Fibroblast of the aortic adventitia (primary cell): ENCODE data around the gene GIPC3. TPM values are rescaled to one million over a fixed set of nuclear protein-coding genes. Genes with fewer than 3 reads are reported as not detected.
"Not testable (repeated sequence)": the region's sequence is repeated elsewhere in the genome, so short reads cannot be mapped to it uniquely, and the experiment has no call there.

Experiments used
- DNase-seq: peaks from one replicate; pipeline ENCODE4 v3.0.0-alpha.2; 2010; ENCODE audit warnings: low read depth
- H3K4me3 ChIP-seq: 2 replicates; pipeline ENCODE4 v1.5.1; 2011; ENCODE audit warnings: low read depth, mild to moderate bottlenecking, control low read depth, low read length, moderate library complexity
- total RNA-seq: library from RNA; depleted of rRNA; stranded (reverse); fragments of >200 nt; gene quantifications from 2 replicates; pipeline ENCODE4 v1.2.3, GENCODE V29; 2012; ENCODE audit warnings: low replicate concordance
- TF ChIP-seq, protein P1 (sequence below): IDR thresholded peaks from 2 replicates; pipeline ENCODE4 v1.5.1; 2011; ENCODE audit warnings: mild to moderate bottlenecking, low read length, control low read depth, inconsistent platforms; ENCODE audit not compliant: insufficient read depth

GIPC3 gene
- total RNA-seq, 1 donor = under 0.01 TPM

DNA sequence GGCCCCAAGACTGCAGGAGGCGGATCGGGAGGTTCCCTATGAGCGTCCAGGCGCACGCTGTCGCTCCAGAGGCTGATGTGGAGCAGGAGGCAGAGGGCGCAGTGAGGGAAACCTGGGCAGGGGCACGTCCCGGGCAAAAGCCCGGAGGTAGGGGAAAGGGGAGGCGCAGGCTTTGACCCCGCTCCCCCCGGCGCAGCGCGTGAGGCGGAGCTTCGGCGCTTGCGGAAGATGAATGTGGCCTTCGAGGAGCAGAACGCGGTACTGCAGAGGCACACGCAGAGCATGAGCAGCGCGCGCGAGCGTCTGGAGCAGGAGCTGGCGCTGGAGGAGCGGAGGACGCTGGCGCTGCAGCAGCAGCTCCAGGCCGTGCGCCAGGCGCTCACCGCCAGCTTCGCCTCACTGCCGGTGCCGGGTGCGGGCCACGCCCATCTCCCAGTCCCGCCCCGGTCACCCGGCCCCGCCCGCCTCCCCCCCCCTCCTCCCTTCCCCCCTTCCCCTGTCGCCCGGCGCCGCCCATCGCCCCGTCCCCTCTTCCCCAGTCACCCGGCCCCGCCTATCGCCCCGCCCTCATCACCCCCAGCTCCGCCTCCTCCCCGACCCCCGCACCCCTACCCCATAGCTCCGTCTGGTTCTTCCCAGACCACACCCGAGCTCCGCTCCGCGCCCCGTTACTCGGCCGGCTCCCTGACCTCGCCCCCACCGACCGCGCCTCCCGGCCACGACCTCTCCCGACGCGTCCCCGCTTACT is 8.4 kb upstream of the GIPC3 start:
- DNase-seq = peak; percentile 80
- TF ChIP-seq, protein P1, sequence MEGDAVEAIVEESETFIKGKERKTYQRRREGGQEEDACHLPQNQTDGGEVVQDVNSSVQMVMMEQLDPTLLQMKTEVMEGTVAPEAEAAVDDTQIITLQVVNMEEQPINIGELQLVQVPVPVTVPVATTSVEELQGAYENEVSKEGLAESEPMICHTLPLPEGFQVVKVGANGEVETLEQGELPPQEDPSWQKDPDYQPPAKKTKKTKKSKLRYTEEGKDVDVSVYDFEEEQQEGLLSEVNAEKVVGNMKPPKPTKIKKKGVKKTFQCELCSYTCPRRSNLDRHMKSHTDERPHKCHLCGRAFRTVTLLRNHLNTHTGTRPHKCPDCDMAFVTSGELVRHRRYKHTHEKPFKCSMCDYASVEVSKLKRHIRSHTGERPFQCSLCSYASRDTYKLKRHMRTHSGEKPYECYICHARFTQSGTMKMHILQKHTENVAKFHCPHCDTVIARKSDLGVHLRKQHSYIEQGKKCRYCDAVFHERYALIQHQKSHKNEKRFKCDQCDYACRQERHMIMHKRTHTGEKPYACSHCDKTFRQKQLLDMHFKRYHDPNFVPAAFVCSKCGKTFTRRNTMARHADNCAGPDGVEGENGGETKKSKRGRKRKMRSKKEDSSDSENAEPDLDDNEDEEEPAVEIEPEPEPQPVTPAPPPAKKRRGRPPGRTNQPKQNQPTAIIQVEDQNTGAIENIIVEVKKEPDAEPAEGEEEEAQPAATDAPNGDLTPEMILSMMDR = no peak
- H3K4me3 ChIP-seq = peak overlapping the region; percentile 37

DNA sequence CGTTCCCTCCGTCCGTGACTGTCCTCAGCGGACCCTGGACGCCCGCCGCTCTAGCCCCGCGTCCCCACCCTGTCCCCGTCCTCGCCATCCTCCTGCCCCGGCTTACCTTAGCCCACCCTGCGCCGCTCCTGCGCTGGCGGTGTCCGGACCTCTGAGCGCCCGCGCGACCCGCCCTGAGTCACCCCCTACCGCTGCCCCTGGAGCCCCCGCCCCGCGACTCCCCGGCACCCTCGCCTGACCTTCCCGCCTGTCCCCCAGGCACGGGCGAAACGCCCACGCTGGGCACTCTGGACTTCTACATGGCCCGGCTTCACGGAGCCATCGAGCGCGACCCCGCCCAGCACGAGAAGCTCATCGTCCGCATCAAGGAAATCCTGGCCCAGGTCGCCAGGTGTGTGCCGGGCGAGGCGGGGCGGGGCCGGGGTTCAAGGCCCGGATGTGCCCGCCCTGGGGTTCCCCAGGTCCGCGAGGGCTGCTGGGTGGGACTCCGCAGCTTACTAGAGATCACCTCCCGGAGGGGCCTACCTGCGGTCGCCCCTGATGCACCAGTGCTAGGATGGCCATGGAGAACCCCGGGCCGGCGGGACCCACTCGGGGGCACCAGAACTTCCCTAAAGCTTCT is 7.4 kb upstream of the GIPC3 start:
- no peak overlapping the region for H3K4me3 ChIP-seq
- DNase-seq = no peak
- TF ChIP-seq, protein P1 = no peak

DNA sequence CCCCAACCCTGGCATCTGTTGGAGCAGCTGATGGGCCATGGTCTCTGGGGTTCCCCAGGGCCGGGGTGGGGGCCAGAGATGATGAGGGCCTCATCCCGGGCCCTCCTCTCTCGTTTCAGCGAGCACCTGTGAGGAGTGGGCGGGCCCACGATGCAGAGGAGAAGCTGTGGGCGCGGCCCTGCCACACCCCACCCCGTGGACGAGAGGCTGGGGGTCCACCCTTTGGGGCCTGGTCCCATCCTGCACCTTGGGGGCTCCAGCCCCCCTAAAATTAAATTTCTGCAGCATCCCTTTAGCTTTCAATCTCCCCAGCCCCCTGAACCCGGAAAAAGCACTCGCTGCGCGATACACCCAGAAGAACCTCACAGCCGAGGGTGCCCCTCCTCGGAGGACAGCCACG is 6.9 kb upstream of the GIPC3 start:
- H3K4me3 ChIP-seq = no peak overlapping the region
- no peak for DNase-seq
- TF ChIP-seq, protein P1 = no peak

DNA sequence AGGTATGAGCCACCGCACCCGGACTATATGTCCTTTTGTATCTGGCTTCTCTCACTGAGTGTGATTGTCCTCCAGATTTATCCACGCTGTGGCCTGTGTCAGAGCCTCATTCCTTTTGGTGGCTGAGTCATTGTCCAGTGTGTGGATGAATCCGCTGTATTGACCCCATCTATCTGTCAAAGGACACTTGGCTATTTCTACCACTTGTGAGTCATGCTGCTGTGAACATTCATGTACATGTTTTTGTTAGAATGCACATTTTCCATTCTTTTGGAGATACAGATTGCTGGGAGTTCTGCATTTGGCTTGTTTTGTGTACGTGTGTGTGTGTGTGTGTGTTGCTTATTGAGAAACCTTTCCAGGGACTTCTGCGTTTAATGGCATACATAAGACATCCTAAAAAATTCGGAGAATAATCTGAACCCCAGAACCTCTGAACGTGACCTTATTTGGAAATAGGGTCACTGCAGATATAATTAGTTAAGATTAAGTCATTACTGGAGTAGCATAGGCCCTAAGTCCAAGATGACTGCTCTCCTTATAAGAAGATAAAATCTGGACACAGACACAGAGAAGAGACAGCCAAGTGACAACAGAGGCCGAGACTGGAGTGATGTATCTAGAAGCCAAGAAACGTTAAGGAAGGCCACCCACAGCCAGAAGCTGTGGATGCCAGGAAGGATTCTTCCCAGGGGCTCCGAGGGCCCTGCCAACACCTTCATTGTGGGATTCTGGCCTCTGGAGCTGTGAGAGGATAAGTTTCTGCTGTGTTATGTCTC is 4.9 kb upstream of the GIPC3 start:
- DNase-seq = peak; percentile 95
- TF ChIP-seq, protein P1 = no peak
- no peak overlapping the region for H3K4me3 ChIP-seq

DNA sequence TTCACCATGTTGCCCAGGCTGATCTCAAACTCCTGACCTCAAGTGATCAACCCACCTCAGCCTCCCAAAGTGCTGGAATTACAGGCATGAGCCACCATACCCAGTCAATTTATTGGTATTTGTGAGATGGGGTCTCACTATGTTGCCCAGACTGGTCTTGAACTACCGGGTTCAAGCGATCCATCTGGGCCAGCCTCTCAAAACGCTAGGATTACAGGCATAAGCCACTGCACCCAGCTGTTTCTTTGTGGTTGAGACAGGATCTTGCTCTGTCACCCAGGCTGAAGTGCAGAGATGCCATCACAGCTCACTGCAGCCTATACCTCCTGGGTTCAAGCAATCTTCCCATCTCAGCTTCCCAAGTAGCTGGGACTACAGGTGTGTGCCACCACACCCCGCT is 3.5 kb upstream of the GIPC3 start:
- H3K4me3 ChIP-seq, DNase-seq: not testable (repeated sequence)

DNA sequence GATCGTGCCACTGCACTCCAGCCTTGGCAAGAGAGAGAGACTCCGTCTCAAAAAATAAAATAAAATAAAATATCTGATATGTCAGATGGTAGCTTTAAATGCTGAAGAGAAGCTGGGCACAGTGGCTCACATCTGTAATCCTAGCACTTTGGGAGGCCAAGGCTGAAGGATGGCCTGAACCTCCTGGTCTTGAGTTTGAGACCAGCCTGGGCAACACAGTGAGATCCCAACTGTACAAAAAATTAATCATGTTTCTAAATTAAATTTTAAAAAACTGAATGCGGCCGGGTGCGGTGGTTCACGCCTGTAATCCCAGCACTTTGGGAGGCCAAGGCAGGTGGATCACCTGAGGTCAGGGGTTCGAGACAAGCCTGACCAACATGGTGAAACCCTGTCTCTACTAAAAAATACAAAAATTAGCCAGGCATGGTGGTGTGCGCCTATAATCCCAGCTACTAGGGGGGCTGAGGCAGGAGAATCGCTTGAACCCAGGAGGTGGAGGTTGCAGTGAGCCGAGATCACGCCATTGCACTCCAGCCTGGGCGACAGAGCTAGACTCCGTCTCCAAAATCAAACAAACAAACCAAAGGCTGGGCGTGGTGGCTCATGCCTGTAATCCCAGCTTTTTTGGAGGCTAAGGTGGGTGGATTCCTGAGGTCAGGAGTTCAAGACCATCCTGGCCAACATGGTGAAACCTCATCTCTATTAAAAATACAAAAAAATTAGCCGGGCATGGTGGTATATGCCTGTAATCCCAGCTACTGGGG is 1.1 kb upstream of the GIPC3 start:
- H3K4me3 ChIP-seq, DNase-seq: not testable (repeated sequence)

DNA sequence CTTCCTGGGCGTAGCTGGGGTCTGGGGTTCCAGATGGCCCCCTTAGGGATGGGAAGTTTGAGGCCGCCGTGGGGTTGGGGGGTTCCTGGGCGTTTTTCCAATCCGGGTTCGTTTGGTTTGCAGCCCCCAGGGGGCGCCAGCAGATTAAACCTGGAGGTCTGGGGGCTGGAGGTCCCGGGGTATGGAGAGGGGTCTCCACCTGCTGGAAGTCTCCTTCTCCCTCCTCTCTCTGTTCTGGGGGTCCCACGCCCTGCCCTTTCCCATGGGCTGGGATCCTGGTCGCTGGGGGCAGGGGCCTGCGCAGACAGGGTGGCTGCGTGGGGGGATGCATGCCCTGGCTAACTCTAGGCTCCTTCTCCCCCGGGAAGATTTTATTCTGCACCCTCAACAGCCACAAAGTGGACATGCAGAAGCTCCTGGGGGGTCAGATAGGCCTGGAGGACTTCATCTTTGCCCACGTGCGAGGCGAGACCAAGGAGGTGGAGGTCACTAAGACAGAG is 899 bp downstream of the GIPC3 start:
- H3K4me3 ChIP-seq = no peak overlapping the region
- TF ChIP-seq, protein P1 = peak; percentile 49
- no peak for DNase-seq
